Hepatocyte (in vitro differentiated cells): Measurements from ENCODE around the gene KRCC1. TPM values are rescaled to one million over a fixed set of nuclear protein-coding genes. Genes with fewer than 3 reads are reported as not detected.

Experiments
- DNase-seq: peaks from one replicate; pipeline ENCODE4 v3.0.0-alpha.2; 2016; ENCODE audit warnings: low spot score
- H2AFZ ChIP-seq: fragments of 200-600 bp; sonication (generic); 2 replicates; pipeline ENCODE4 v1.6.0; 2016; ENCODE audit warnings: antibody characterized with exemption, mild to moderate bottlenecking
- H3K27ac ChIP-seq: fragments of 200-600 bp; sonication (generic); 2 replicates; pipeline ENCODE4 v1.5.1; 2016; ENCODE audit warnings: mild to moderate bottlenecking
- H3K27me3 ChIP-seq: fragments of 200-600 bp; sonication (generic); 2 replicates; pipeline ENCODE4 v1.6.1; 2016
- H3K36me3 ChIP-seq: fragments of 200-600 bp; sonication (generic); replicated peaks from 2 replicates; pipeline ENCODE4 v1.5.1; 2016; ENCODE audit warnings: low read depth; ENCODE audit not compliant: insufficient read depth
- H3K4me1 ChIP-seq: fragments of 200-600 bp; sonication (generic); 2 replicates; pipeline ENCODE4 v1.5.1; 2016; ENCODE audit warnings: mild to moderate bottlenecking, moderate library complexity; ENCODE audit not compliant: insufficient read depth
- H3K4me2 ChIP-seq: fragments of 200-600 bp; sonication (generic); 2 replicates; pipeline ENCODE4 v1.6.0; 2016
- H3K4me3 ChIP-seq: fragments of 200-600 bp; sonication (generic); 2 replicates; pipeline ENCODE4 v1.5.1; 2016; ENCODE audit warnings: mild to moderate bottlenecking
- H3K79me2 ChIP-seq: fragments of 200-600 bp; sonication (generic); 2 replicates; pipeline ENCODE4 v1.6.0; 2017; ENCODE audit warnings: mild to moderate bottlenecking
- H3K9me2 ChIP-seq: fragments of 200-600 bp; sonication (generic); replicated peaks from 2 replicates; pipeline ENCODE4 v1.6.0; 2017; ENCODE audit warnings: mild to moderate bottlenecking; ENCODE audit not compliant: insufficient read depth
- H3K9me3 ChIP-seq: fragments of 200-600 bp; sonication (generic); 2 replicates; pipeline ENCODE4 v1.5.1; 2016; ENCODE audit warnings: low read depth, mild to moderate bottlenecking
- H4K20me1 ChIP-seq: fragments of 200-600 bp; sonication (generic); 2 replicates; pipeline ENCODE4 v1.6.0; 2016; ENCODE audit warnings: mild to moderate bottlenecking; ENCODE audit not compliant: insufficient read depth, poor library complexity, severe bottlenecking
- EZH2 ChIP-seq: fragments of 200-600 bp; sonication (generic); IDR thresholded peaks from 2 replicates; pipeline ENCODE4 v1.6.1; 2016; ENCODE audit warnings: antibody characterized with exemption, mild to moderate bottlenecking, borderline replicate concordance
- EZH2phosphoT487 ChIP-seq: fragments of 200-600 bp; sonication (generic); IDR thresholded peaks from one replicate; pipeline ENCODE4 v1.6.1; 2018; ENCODE audit warnings: antibody characterized with exemption, mild to moderate bottlenecking, low read depth, moderate library complexity; ENCODE audit not compliant: unreplicated experiment, severe bottlenecking
- WGBS: methylation state at CpG from one replicate; pipeline ENCODE4 v1.1.6; 2016; ENCODE audit warnings: low lambda C conversion rate; ENCODE audit errors: missing lambda C conversion rate; 5-methylcytosine and 5-hydroxymethylcytosine counted together
- polyA plus RNA-seq: library from polyadenylated mRNA; unstranded; fragments of >200 nt; fragmentation: Nextera tagmentation; extraction: Ambion mirVana; gene quantifications from 2 replicates; pipeline ENCODE4 v1.2.1, GENCODE V29; 2016
- total RNA-seq: library from RNA; depleted of rRNA; stranded (reverse); fragments of >200 nt; gene quantifications from 2 replicates; pipeline ENCODE4 v1.2.3, GENCODE V29; 2014
- TF ChIP-seq, protein P1 (sequence below): fragments of 200-600 bp; sonication (generic); IDR thresholded peaks from 2 replicates; pipeline ENCODE4 v1.5.1; 2016; ENCODE audit warnings: antibody characterized with exemption, mild to moderate bottlenecking; ENCODE audit not compliant: poor library complexity

KRCC1 gene
- total and polyA plus RNA-seq, 2 experiments from 2014 or later = 18.3 to 30.9 TPM

DNA sequence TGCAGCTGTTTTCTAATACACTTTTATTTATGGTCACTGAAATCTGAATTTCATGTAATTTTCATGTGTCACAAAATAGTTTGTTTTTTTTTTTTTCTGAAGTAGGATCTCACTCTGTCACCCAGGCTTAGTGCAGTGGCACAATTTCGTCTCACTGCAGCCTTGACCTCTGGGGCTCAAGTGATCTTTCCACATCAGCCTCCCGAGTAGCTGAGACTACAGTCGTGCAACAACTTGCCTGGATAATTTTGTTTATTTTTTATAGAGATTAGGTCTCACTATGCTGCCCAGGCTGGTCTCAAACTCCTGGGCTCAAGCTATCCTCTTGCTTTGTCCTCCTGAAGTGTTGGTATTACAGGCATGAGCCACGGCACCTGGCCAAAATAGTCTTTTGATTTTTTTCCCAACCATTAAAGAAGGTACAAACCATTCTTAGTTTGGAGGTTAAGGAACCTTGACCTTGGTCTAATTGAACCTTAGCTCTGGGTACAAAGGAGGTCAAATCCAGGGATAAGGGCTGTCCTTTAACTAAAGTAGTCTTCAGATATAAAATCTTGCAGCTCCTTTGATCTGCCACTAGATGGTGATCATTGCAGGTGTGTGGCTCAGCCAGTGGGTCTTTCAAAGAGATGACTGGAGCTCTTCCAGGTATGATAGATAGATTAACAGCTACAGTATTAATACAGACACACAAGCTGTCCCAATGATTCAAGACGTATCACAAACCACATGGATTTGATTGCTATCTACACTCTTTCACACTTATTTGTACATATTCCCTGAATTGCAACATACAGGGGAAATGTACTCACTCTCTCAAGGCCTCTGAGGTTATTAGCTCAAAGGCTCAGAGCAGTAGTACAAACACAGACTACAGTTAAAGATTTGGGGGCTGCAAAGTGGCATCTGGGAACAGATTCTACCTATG lies 4.7 kb upstream of the KRCC1 start:
- H3K4me1 ChIP-seq = peaks cover 6% of the 10 kb centered on the region
- no peak overlapping the region for H3K27ac ChIP-seq
- H3K79me2 ChIP-seq = peaks cover 1% of the 10 kb centered on the region
- 55% methylated on average over 5 of the region's 5 CpGs for WGBS
- no peaks in the 10 kb centered on the region for H3K9me2 ChIP-seq
- DNase-seq = peak; percentile 69
- no peaks in the 10 kb centered on the region for H3K36me3 ChIP-seq
- no peaks in the 10 kb centered on the region for H3K9me3 ChIP-seq
- H2AFZ ChIP-seq = peak overlapping the region; percentile 36
- H3K4me2 ChIP-seq = no peak overlapping the region
- no peaks in the 10 kb centered on the region for H3K27me3 ChIP-seq
- no peaks in the 10 kb centered on the region for H4K20me1 ChIP-seq
- H3K4me3 ChIP-seq = no peak overlapping the region
- TF ChIP-seq, protein P1, sequence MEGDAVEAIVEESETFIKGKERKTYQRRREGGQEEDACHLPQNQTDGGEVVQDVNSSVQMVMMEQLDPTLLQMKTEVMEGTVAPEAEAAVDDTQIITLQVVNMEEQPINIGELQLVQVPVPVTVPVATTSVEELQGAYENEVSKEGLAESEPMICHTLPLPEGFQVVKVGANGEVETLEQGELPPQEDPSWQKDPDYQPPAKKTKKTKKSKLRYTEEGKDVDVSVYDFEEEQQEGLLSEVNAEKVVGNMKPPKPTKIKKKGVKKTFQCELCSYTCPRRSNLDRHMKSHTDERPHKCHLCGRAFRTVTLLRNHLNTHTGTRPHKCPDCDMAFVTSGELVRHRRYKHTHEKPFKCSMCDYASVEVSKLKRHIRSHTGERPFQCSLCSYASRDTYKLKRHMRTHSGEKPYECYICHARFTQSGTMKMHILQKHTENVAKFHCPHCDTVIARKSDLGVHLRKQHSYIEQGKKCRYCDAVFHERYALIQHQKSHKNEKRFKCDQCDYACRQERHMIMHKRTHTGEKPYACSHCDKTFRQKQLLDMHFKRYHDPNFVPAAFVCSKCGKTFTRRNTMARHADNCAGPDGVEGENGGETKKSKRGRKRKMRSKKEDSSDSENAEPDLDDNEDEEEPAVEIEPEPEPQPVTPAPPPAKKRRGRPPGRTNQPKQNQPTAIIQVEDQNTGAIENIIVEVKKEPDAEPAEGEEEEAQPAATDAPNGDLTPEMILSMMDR = peak; percentile 77
- TF ChIP-seq EZH2 = no peak

DNA sequence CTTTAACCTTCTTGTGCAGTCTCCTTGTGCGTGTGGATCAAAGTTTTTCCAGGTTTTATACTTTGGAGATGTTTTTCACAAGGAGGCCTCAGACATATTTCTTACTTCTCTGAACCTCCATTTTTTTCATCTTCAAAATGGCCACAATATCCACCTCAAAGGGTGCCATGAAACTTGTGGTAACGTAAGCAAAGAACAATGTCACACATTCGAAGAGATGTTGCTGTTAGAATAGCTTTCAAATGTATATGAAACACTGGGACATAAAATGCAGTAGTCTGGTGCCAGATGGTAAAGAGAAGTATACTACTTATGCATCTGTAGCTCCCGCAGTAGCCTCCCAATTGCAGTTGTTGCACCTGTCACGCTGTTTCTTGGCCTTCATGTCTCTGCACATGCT lies 2.6 kb upstream of the KRCC1 start:
- Histone ChIP-seq H4K20me1 (no peaks in the 10 kb centered on the region), H3K27ac (no peak overlapping the region), H3K79me2 (peaks cover 20% of the 10 kb centered on the region), H3K4me3 (no peak overlapping the region), H3K4me1 (peaks cover 18% of the 10 kb centered on the region), H3K27me3 (no peaks in the 10 kb centered on the region), H3K9me3 (no peaks in the 10 kb centered on the region), H3K36me3 (no peaks in the 10 kb centered on the region), H3K9me2 (no peaks in the 10 kb centered on the region), H2AFZ (no peak overlapping the region), H3K4me2 (no peak overlapping the region)
- no peak for DNase-seq
- no peak for TF ChIP-seq EZH2phosphoT487
- TF ChIP-seq, protein P1 = no peak
- TF ChIP-seq EZH2 = no peak
- WGBS = 94% methylated on average over 5 of the region's 5 CpGs

DNA sequence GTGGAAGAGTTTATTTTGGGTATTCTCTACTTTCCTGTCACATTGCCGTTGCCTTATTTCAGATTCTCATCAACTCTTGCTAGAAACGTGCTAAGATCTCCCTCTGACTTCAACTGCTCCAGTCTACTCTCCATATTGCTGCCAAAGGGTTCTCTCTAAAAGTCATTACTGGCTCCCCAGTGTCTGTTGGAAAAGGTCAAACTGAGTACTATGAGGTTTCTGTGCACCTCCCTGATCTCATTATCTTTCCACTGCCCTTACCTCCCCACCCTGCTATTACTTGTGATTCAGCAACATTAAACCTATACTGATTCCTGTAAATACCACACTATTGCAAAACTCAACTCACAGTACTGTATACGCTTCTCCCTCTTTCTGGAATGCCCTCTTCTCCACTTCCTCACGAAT lies 1.9 kb upstream of the KRCC1 start:
- no peaks in the 10 kb centered on the region for H3K36me3 ChIP-seq
- TF ChIP-seq EZH2 (no peak), EZH2phosphoT487 (no peak)
- TF ChIP-seq, protein P1 = no peak
- H3K27ac ChIP-seq = no peak overlapping the region
- no peaks in the 10 kb centered on the region for H3K27me3 ChIP-seq
- DNase-seq = no peak
- H3K79me2 ChIP-seq = peaks cover 28% of the 10 kb centered on the region
- H3K9me2 ChIP-seq = no peaks in the 10 kb centered on the region
- no peak overlapping the region for H3K4me3 ChIP-seq
- H3K4me1 ChIP-seq = peaks cover 24% of the 10 kb centered on the region
- no peaks in the 10 kb centered on the region for H3K9me3 ChIP-seq
- H2AFZ ChIP-seq = no peak overlapping the region
- peaks cover 4% of the 10 kb centered on the region for H4K20me1 ChIP-seq
- WGBS = 65% methylated on average over 4 of the region's 4 CpGs
- H3K4me2 ChIP-seq = no peak overlapping the region
